Sigmoid colon (tissue), 7 donors: ENCODE measurements around the gene CLSTN2. TPM values are rescaled to one million over a fixed set of nuclear protein-coding genes. Genes with fewer than 3 reads are reported as not detected.

ENCODE experiments used
- DNase-seq: peaks from one replicate; pipeline ENCODE4 v3.0.0-alpha.2; 2019
- H3K27ac ChIP-seq, 4 donors: fragments of 200-600 bp; sonication (generic); one replicate each; pipeline ENCODE4 v1.5.1; 2016 to 2019; ENCODE audit warnings: mild to moderate bottlenecking in 1 of 4
- H3K27me3 ChIP-seq, 3 donors: fragments of 200-600 bp; sonication (generic); one replicate each; pipeline ENCODE4 v1.5.1; 2019; ENCODE audit warnings: mild to moderate bottlenecking in 1 of 3
- H3K36me3 ChIP-seq, 4 donors: fragments of 200-600 bp; sonication (generic); one replicate each; pipeline ENCODE4 v1.5.1; 2016 to 2019
- H3K4me1 ChIP-seq, 4 donors: fragments of 200-600 bp; sonication (generic); one replicate each; pipeline ENCODE4 v1.5.1; 2017 to 2019
- H3K4me3 ChIP-seq, 4 donors: fragments of 200-600 bp; sonication (generic); one replicate each; pipeline ENCODE4 v1.5.1; 2017 to 2019; ENCODE audit warnings: mild to moderate bottlenecking in 2 of 4, moderate library complexity in 1 of 4
- H3K9me3 ChIP-seq, 4 donors: fragments of 200-600 bp in 3 of 4; sonication (generic) in 3 of 4; one replicate each; pipeline versions ENCODE4 v1.5.1 to v1.6.1; 2013 to 2019
- EP300 ChIP-seq, 4 donors: sonication (generic); formaldehyde crosslinking; IDR thresholded peaks; one replicate each; pipeline ENCODE4 v1.6.1; 2017; ENCODE audit warnings: antibody characterized with exemption in 4 of 4
- POLR2A ChIP-seq, 2 donors: fragments of 450-650 bp; IDR thresholded peaks; one replicate each; pipeline ENCODE4 v1.6.1; 2016; ENCODE audit warnings: antibody characterized with exemption in 2 of 2, mild to moderate bottlenecking in 2 of 2, moderate library complexity in 2 of 2
- POLR2AphosphoS5 ChIP-seq, 4 donors: sonication (generic); formaldehyde crosslinking; IDR thresholded peaks; one replicate each; pipeline ENCODE4 v1.6.1; 2017; ENCODE audit warnings: antibody characterized with exemption in 4 of 4
- WGBS, 2 donors: extraction: QIAGEN DNeasy Blood & Tissue Kit; methylation state at CpG; one replicate each; pipeline ENCODE4 v1.1.7; 2013; 5-methylcytosine and 5-hydroxymethylcytosine counted together
- intact Hi-C: fragments of 100-400 bp; cut with DNase I; formaldehyde crosslinking; loops from one replicate; pipeline ENCODE4 v1.15.1; 2023
- polyA plus RNA-seq, 3 donors: library from polyadenylated mRNA; stranded (reverse); fragments of 200-250 nt; gene quantifications; one replicate each; pipeline ENCODE4 v1.2.3, GENCODE V29; 2013
- total RNA-seq, 4 donors: library from RNA; depleted of rRNA; stranded (reverse); fragments of >200 nt; gene quantifications; one replicate each; pipeline ENCODE4 v1.1.0, GENCODE V29; 2016
- TF ChIP-seq, protein P1 (sequence below), 4 experiments: fragments of 450-650 bp in 3 of 4; fragments of 200-600 bp in 1 of 4; IDR thresholded peaks; one replicate each; pipeline ENCODE4 v1.5.1; 2016 to 2019; ENCODE audit warnings: antibody characterized with exemption in 4 of 4, mild to moderate bottlenecking in 3 of 4, moderate library complexity in 2 of 4
- donor health status: healthy with polysubstance abuse.
- donor health status: Bipolar disorder and iron deficiency.
- donor health status: healthy.

CLSTN2 gene
- total and polyA plus RNA-seq, 7 donors = 0.23 to 8.3 (median 2.7) TPM

DNA sequence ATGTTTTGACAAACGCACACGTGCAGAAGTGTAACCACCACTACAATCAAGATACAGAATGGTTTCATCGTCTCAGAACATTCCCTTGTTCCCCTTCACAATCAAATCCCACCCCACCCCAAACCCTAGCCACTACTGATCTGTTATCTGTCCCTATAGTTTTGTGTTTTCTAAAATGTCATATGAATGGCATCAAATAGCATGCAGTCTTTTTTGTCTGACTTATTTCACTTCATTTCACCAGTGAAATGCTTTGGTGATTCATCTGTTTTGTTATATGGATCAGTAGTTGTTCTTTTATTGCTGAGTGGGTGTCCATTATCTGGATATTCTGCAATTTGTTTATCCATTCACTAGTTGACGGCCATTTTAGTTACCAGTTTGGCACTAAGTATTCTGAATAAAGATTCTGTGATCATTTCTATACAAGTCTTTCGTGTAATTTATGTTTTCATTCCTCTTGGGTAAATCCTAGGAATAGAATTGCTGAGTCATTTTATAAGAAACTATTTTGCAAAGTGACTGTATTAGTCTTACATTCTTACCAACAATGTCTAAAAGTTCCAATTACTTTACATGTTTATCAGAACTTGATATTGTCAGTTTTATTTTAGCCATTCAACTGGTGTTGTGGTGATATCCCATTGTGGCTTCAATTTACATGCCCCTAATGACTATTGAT is 232.8 kb downstream of the CLSTN2 start:
- Histone ChIP-seq H3K4me1 (peaks cover 0 to 12% (median 4%) of the 10 kb centered on the region in 4 donors), H3K27me3 (no peaks in the 10 kb centered on the region), H3K4me3 (no peak overlapping the region), H3K36me3 (no peaks in the 10 kb centered on the region), H3K9me3 (no peaks in the 10 kb centered on the region), H3K27ac (no peak overlapping the region)
- TF ChIP-seq EP300 (IDR thresholded peaks at IDR 0.05) (no peak), POLR2A (IDR thresholded peaks at IDR 0.05) (no peak), POLR2AphosphoS5 (IDR thresholded peaks at IDR 0.05) (no peak)
- TF ChIP-seq, protein P1, sequence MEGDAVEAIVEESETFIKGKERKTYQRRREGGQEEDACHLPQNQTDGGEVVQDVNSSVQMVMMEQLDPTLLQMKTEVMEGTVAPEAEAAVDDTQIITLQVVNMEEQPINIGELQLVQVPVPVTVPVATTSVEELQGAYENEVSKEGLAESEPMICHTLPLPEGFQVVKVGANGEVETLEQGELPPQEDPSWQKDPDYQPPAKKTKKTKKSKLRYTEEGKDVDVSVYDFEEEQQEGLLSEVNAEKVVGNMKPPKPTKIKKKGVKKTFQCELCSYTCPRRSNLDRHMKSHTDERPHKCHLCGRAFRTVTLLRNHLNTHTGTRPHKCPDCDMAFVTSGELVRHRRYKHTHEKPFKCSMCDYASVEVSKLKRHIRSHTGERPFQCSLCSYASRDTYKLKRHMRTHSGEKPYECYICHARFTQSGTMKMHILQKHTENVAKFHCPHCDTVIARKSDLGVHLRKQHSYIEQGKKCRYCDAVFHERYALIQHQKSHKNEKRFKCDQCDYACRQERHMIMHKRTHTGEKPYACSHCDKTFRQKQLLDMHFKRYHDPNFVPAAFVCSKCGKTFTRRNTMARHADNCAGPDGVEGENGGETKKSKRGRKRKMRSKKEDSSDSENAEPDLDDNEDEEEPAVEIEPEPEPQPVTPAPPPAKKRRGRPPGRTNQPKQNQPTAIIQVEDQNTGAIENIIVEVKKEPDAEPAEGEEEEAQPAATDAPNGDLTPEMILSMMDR (IDR thresholded peaks at IDR 0.05) = no peak
- intact Hi-C loops = no loop called here
- DNase-seq = no peak
- WGBS, 2 donors = 81 to 84% methylated on average over 5 of the region's 5 CpGs

DNA sequence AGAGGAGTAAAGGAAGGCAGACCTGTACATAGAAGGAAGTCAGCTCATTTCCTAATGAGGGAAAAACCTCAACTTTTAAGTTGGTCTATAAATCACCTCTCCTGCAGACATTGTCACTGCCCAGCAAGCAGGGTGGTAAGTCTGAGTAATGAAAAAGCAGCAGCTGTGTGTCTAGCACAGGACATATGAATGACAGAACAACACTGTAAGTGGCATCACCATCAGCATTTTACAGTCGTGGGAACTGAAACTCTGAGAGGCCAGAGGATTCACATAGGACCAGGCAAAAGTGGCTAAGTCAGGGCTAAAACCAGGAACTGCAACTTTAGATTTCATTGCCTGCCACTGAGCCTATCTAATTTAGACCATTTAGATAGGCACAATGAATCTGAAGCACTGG is 235.6 kb downstream of the CLSTN2 start:
- Histone ChIP-seq H3K36me3 (no peaks in the 10 kb centered on the region), H3K27me3 (no peaks in the 10 kb centered on the region), H3K4me1 (peaks cover 0 to 12% (median 4%) of the 10 kb centered on the region in 4 donors), H3K4me3 (no peak overlapping the region), H3K27ac (no peak overlapping the region), H3K9me3 (no peaks in the 10 kb centered on the region)
- DNase-seq = no peak
- TF ChIP-seq POLR2A (IDR thresholded peaks at IDR 0.05) = no peak
- TF ChIP-seq, protein P1 (IDR thresholded peaks at IDR 0.05) = no peak
- TF ChIP-seq EP300 (IDR thresholded peaks at IDR 0.05) = no peak
- no peak for TF ChIP-seq POLR2AphosphoS5 (IDR thresholded peaks at IDR 0.05)
- WGBS, 2 donors = 44 to 68% methylated on average over 1 of the region's 1 CpG
- intact Hi-C loops = no loop called here

DNA sequence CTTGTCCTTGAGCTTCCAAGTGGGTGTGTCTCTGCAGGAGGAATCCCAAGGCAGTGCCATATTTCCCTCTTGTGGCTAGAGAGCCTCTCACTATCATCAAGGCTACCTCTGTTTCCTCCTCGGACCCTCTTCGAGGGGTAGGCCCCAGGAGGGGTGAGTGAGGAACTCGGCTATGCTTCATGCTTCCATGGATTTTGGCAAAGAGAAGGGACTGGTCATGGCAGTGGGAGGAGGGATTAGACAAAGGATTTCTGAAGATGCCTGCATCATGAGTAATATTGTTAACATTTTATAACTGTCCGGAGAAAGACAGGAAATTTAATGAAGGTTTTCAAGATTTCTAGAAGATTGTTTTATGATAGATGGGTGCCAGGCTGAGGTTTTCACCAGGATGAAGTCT is 241.5 kb downstream of the CLSTN2 start:
- intact Hi-C loops = no loop called here
- Histone ChIP-seq H3K4me3 (no peak overlapping the region), H3K9me3 (no peaks in the 10 kb centered on the region), H3K27ac (no peak overlapping the region), H3K4me1 (no peaks in the 10 kb centered on the region), H3K36me3 (no peaks in the 10 kb centered on the region), H3K27me3 (no peaks in the 10 kb centered on the region)
- TF ChIP-seq POLR2A (IDR thresholded peaks at IDR 0.05) = no peak
- TF ChIP-seq, protein P1 (IDR thresholded peaks at IDR 0.05) = no peak
- no peak for TF ChIP-seq EP300 (IDR thresholded peaks at IDR 0.05)
- no peak for TF ChIP-seq POLR2AphosphoS5 (IDR thresholded peaks at IDR 0.05)
- WGBS, 2 donors = 80 to 82% methylated on average over 4 of the region's 4 CpGs
- no peak for DNase-seq

DNA sequence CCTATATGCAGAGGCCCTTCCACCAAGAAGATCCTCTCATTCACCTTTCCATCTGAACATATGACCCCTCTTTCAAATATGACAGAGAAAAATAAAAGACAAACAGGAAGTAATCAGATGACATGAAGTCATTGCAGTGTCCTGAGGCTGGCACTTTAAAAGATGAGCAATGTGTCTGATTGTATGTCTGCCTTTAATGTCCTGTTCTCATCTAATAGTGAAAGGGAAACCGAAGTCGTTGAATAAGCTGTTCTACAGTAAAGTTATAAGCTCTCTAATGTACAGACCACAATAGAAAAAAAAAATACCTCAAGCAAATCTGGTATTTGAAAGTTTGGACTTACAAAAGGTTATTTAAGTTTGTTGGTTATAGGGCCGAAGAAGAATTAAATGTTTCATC is 243.0 kb downstream of the CLSTN2 start:
- TF ChIP-seq, protein P1 (IDR thresholded peaks at IDR 0.05) = no peak
- TF ChIP-seq POLR2A (IDR thresholded peaks at IDR 0.05) = no peak
- no peak for TF ChIP-seq POLR2AphosphoS5 (IDR thresholded peaks at IDR 0.05)
- no peak for TF ChIP-seq EP300 (IDR thresholded peaks at IDR 0.05)
- no peaks in the 10 kb centered on the region for H3K36me3 ChIP-seq
- intact Hi-C loops = no loop called here
- no peak overlapping the region for H3K4me3 ChIP-seq
- H3K27me3 ChIP-seq = no peaks in the 10 kb centered on the region
- H3K4me1 ChIP-seq = no peaks in the 10 kb centered on the region
- H3K9me3 ChIP-seq = no peaks in the 10 kb centered on the region
- DNase-seq = no peak
- WGBS, 2 donors = 74 to 80% methylated on average over 3 of the region's 3 CpGs
- no peak overlapping the region for H3K27ac ChIP-seq

DNA sequence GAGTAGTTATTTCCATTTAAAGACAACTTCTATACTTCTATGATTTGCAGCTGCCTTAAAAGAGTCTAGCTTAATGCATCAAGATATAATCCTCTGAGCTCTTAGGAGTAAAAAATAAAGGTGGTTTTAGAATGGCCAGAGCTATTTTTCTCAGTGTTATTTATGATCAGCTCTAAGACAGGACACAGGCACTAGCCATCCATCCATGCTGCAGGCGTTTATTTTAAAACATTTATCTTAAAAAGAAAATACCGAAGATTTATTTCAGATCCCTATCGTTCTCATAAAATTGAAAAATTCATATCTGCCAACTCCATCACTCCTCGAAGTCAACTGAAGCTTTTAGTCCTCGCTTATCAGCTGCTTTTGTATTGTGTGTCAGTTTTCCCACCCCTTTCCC is 243.5 kb downstream of the CLSTN2 start:
- no peaks in the 10 kb centered on the region for H3K36me3 ChIP-seq
- intact Hi-C loops = no loop called here
- no peak overlapping the region for H3K27ac ChIP-seq
- peaks cover 0 to under 1% (median 0%) of the 10 kb centered on the region in 4 donors for H3K4me1 ChIP-seq
- no peak for TF ChIP-seq POLR2AphosphoS5 (IDR thresholded peaks at IDR 0.05)
- TF ChIP-seq, protein P1 (IDR thresholded peaks at IDR 0.05) = no peak
- no peak for TF ChIP-seq POLR2A (IDR thresholded peaks at IDR 0.05)
- TF ChIP-seq EP300 (IDR thresholded peaks at IDR 0.05) = no peak
- no peak for DNase-seq
- no peak overlapping the region for H3K4me3 ChIP-seq
- H3K27me3 ChIP-seq = no peaks in the 10 kb centered on the region
- WGBS, 2 donors = 74 to 84% methylated on average over 5 of the region's 5 CpGs
- H3K9me3 ChIP-seq = no peaks in the 10 kb centered on the region
